GM23338 (cell line): Measurements from ENCODE around the gene MICALL1. TPM values are rescaled to one million over a fixed set of nuclear protein-coding genes. Genes with fewer than 3 reads are reported as not detected.

Source experiments
- ATAC-seq: fragments of 200-7000 bp; cut with Tn5 transposase; 3 replicates; pipeline ENCODE4 v1.9.1; 2020
- DNase-seq: peaks from one replicate; pipeline ENCODE4 v3.0.0-alpha.2; 2015; ENCODE audit warnings: low spot score
- H2AFZ ChIP-seq: fragments of 200-600 bp; sonication (generic); 2 replicates; pipeline ENCODE4 v1.8.0; 2016; ENCODE audit warnings: antibody characterized with exemption, mild to moderate bottlenecking, moderate library complexity
- H3F3A ChIP-seq: fragments of 200-600 bp; sonication (generic); replicated peaks from 2 replicates; pipeline ENCODE4 v1.8.0; 2017; ENCODE audit warnings: antibody characterized with exemption, mixed run types, low read depth
- H3K27ac ChIP-seq: fragments of 200-600 bp; sonication (generic); 2 replicates; pipeline ENCODE4 v1.6.1; 2016; ENCODE audit warnings: low read depth
- H3K27me3 ChIP-seq: fragments of 200-600 bp; sonication (generic); 2 replicates; pipeline ENCODE4 v1.8.0; 2016; ENCODE audit warnings: mild to moderate bottlenecking, mixed run types, moderate library complexity; ENCODE audit not compliant: insufficient read depth
- H3K36me3 ChIP-seq: fragments of 200-600 bp; sonication (generic); 2 replicates; pipeline ENCODE4 v1.8.0; 2016; ENCODE audit warnings: mild to moderate bottlenecking; ENCODE audit not compliant: insufficient read depth
- H3K4me1 ChIP-seq: fragments of 200-600 bp; sonication (generic); 2 replicates; pipeline ENCODE4 v1.8.0; 2016; ENCODE audit warnings: mild to moderate bottlenecking, moderate library complexity; ENCODE audit not compliant: insufficient read depth
- H3K4me2 ChIP-seq: fragments of 200-600 bp; sonication (generic); 2 replicates; pipeline ENCODE4 v1.7.1; 2017; ENCODE audit warnings: mixed run types
- H3K4me3 ChIP-seq: fragments of 200-600 bp; sonication (generic); 2 replicates; pipeline ENCODE4 v1.6.1; 2016; ENCODE audit warnings: mixed run types
- H3K79me2 ChIP-seq: fragments of 200-600 bp; sonication (generic); replicated peaks from 2 replicates; pipeline ENCODE4 v1.8.0; 2017; ENCODE audit warnings: mild to moderate bottlenecking; ENCODE audit not compliant: insufficient read depth
- H3K9me2 ChIP-seq: fragments of 200-600 bp; sonication (generic); 2 replicates; pipeline ENCODE4 v1.8.0; 2017; ENCODE audit not compliant: insufficient read depth
- H4K20me1 ChIP-seq: fragments of 200-600 bp; sonication (generic); replicated peaks from 2 replicates; pipeline ENCODE4 v1.8.0; 2017; ENCODE audit warnings: mild to moderate bottlenecking; ENCODE audit not compliant: insufficient read depth
- H3K27ac Mint-ChIP-seq: 2 replicates; pipeline ENCODE4 v1.8.0; 2020; ENCODE audit warnings: inconsistent platforms, mild to moderate bottlenecking, moderate library complexity, mixed read lengths
- H3K27me3 Mint-ChIP-seq: 3 replicates; pipeline ENCODE4 v1.8.0; 2022; ENCODE audit warnings: low read depth, mild to moderate bottlenecking, moderate library complexity, mixed read lengths, inconsistent platforms; ENCODE audit not compliant: insufficient read depth, poor library complexity
- H3K36me3 Mint-ChIP-seq: 3 replicates; pipeline ENCODE4 v1.8.0; 2021; ENCODE audit warnings: low read depth, mild to moderate bottlenecking, inconsistent platforms, moderate library complexity, mixed read lengths
- H3K4me1 Mint-ChIP-seq: 3 replicates; pipeline ENCODE4 v1.8.0; 2020; ENCODE audit warnings: mild to moderate bottlenecking, inconsistent platforms, mixed read lengths
- H3K4me3 Mint-ChIP-seq: 3 replicates; pipeline ENCODE4 v1.8.0; 2021; ENCODE audit warnings: moderate library complexity, mild to moderate bottlenecking, inconsistent platforms, mixed read lengths
- H3K9me3 Mint-ChIP-seq: 3 replicates; pipeline ENCODE4 v1.8.0; 2020; ENCODE audit warnings: moderate library complexity, mild to moderate bottlenecking, inconsistent platforms, mixed read lengths
- CREB1 ChIP-seq: fragments of 250-450 bp; sonication (Bioruptor Pico); IDR thresholded peaks from 2 replicates; pipeline ENCODE4 v1.5.0; 2020; ENCODE audit warnings: low read depth, mild to moderate bottlenecking, moderate library complexity
- EZH2 ChIP-seq: fragments of 200-600 bp; sonication (generic); IDR thresholded peaks from one replicate; pipeline ENCODE4 v1.8.0; 2017; ENCODE audit warnings: antibody characterized with exemption, mild to moderate bottlenecking, low read depth; ENCODE audit not compliant: unreplicated experiment
- EZH2phosphoT487 ChIP-seq: fragments of 200-600 bp; sonication (generic); IDR thresholded peaks from one replicate; pipeline ENCODE4 v1.8.1; 2018; ENCODE audit warnings: antibody characterized with exemption; ENCODE audit not compliant: unreplicated experiment
- JUNB ChIP-seq: IDR thresholded peaks from one replicate; pipeline ENCODE4 v1.6.1; 2016; ENCODE audit warnings: antibody characterized with exemption; ENCODE audit not compliant: unreplicated experiment
- NANOG ChIP-seq: IDR thresholded peaks from 2 replicates; pipeline ENCODE4 v1.6.1; 2016; ENCODE audit warnings: antibody characterized with exemption, borderline replicate concordance
- POLR2AphosphoS5 ChIP-seq: IDR thresholded peaks from 2 replicates; pipeline ENCODE4 v1.6.1; 2016; ENCODE audit warnings: antibody characterized with exemption, low read depth
- STAT1 ChIP-seq: IDR thresholded peaks from one replicate; pipeline ENCODE4 v1.6.1; 2016; ENCODE audit warnings: antibody characterized with exemption; ENCODE audit not compliant: unreplicated experiment
- ZNF114 ChIP-seq: fragments of 250-450 bp; sonication (Bioruptor Pico); IDR thresholded peaks from 2 replicates; pipeline ENCODE4 v1.5.0; 2020; ENCODE audit warnings: mild to moderate bottlenecking, moderate library complexity
- ZNF331 ChIP-seq: fragments of 250-450 bp; sonication (Bioruptor Pico); IDR thresholded peaks from 2 replicates; pipeline ENCODE4 v1.5.0; 2020; ENCODE audit warnings: low read depth, mild to moderate bottlenecking, moderate library complexity
- polyA plus RNA-seq: library from polyadenylated mRNA; unstranded; fragments of >200 nt; fragmentation: Nextera tagmentation; extraction: Ambion mirVana; gene quantifications from 2 replicates; pipeline ENCODE4 v1.2.1, GENCODE V29; 2016
- total RNA-seq: library from RNA; depleted of rRNA; stranded (reverse); fragments of >200 nt; shearing (Covaris generic); gene quantifications from 2 replicates; pipeline ENCODE4 v1.2.3, GENCODE V29; 2014
- TF ChIP-seq, protein P1 (sequence below), 2 experiments: fragments of 200-600 bp in 1 of 2; sonication (generic) in 1 of 2; conservative IDR thresholded peaks; 2 replicates each; pipeline versions ENCODE4 v1.5.1 to v1.6.1; 2016 to 2017; ENCODE audit warnings: antibody characterized with exemption in 2 of 2, low read depth in 2 of 2, mild to moderate bottlenecking in 2 of 2, moderate library complexity in 1 of 2
- TF ChIP-seq, protein P2 (sequence below): fragments of 250-450 bp; sonication (Bioruptor Pico); IDR thresholded peaks from 2 replicates; pipeline ENCODE4 v1.5.0; 2020; ENCODE audit warnings: mild to moderate bottlenecking, moderate library complexity
- TF ChIP-seq, protein P3 (sequence below): IDR thresholded peaks from 2 replicates; pipeline ENCODE4 v1.6.1; 2016; ENCODE audit warnings: antibody characterized with exemption
- TF ChIP-seq, protein P4 (sequence below): IDR thresholded peaks from one replicate; pipeline ENCODE4 v1.6.1; 2018; ENCODE audit warnings: antibody characterized with exemption; ENCODE audit not compliant: unreplicated experiment

Gene MICALL1
- total and polyA plus RNA-seq, 2 experiments from 2014 or later, result 5.9 to 33.1 TPM

DNA sequence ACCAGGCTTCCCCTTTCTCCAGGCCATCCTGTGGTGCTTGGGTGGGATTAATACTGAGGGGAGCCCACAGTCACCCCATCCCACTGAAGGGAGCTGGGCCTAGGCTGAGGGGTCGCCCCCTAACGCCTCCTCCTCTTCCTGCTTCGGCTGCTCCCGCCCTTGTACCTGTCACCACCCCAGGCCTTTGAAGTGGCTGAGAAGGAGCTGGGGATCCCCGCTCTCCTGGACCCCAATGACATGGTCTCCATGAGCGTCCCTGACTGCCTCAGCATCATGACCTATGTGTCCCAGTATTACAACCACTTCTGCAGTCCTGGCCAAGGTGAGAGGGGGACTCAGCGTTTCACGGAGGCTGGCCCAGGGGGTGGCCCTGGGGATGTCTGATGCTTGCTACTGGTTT lies 6.1 kb downstream of the MICALL1 start:
- peaks cover 15% of the 10 kb centered on the region for H3K36me3 Mint-ChIP-seq
- no peak overlapping the region for H3K4me3 Mint-ChIP-seq
- H3K36me3 ChIP-seq, result no peaks in the 10 kb centered on the region
- peaks cover 9% of the 10 kb centered on the region for H3F3A ChIP-seq
- no peaks in the 10 kb centered on the region; the same call in 1 of the 2 replicates for H3K79me2 ChIP-seq
- H2AFZ ChIP-seq, result no peak overlapping the region
- H4K20me1 ChIP-seq, result no peaks in the 10 kb centered on the region; the same call in 1 of the 2 replicates
- H3K4me1 Mint-ChIP-seq, result peaks cover 33% of the 10 kb centered on the region
- peaks cover 16% of the 10 kb centered on the region for H3K4me1 ChIP-seq
- no peak overlapping the region for H3K27ac Mint-ChIP-seq
- TF ChIP-seq EZH2 (no peak), EZH2phosphoT487 (no peak), NANOG (no peak), ZNF114 (no peak), POLR2AphosphoS5 (no peak), CREB1 (CRISPR knock-in tag) (no peak), ZNF331 (CRISPR knock-in tag) (no peak), STAT1 (no peak), JUNB (no peak)
- TF ChIP-seq, protein P1, sequence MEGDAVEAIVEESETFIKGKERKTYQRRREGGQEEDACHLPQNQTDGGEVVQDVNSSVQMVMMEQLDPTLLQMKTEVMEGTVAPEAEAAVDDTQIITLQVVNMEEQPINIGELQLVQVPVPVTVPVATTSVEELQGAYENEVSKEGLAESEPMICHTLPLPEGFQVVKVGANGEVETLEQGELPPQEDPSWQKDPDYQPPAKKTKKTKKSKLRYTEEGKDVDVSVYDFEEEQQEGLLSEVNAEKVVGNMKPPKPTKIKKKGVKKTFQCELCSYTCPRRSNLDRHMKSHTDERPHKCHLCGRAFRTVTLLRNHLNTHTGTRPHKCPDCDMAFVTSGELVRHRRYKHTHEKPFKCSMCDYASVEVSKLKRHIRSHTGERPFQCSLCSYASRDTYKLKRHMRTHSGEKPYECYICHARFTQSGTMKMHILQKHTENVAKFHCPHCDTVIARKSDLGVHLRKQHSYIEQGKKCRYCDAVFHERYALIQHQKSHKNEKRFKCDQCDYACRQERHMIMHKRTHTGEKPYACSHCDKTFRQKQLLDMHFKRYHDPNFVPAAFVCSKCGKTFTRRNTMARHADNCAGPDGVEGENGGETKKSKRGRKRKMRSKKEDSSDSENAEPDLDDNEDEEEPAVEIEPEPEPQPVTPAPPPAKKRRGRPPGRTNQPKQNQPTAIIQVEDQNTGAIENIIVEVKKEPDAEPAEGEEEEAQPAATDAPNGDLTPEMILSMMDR (conservative IDR thresholded peaks at IDR 0.05; ENCODE audit: low read depth in 2 of 2), result no peak
- TF ChIP-seq, protein P2, sequence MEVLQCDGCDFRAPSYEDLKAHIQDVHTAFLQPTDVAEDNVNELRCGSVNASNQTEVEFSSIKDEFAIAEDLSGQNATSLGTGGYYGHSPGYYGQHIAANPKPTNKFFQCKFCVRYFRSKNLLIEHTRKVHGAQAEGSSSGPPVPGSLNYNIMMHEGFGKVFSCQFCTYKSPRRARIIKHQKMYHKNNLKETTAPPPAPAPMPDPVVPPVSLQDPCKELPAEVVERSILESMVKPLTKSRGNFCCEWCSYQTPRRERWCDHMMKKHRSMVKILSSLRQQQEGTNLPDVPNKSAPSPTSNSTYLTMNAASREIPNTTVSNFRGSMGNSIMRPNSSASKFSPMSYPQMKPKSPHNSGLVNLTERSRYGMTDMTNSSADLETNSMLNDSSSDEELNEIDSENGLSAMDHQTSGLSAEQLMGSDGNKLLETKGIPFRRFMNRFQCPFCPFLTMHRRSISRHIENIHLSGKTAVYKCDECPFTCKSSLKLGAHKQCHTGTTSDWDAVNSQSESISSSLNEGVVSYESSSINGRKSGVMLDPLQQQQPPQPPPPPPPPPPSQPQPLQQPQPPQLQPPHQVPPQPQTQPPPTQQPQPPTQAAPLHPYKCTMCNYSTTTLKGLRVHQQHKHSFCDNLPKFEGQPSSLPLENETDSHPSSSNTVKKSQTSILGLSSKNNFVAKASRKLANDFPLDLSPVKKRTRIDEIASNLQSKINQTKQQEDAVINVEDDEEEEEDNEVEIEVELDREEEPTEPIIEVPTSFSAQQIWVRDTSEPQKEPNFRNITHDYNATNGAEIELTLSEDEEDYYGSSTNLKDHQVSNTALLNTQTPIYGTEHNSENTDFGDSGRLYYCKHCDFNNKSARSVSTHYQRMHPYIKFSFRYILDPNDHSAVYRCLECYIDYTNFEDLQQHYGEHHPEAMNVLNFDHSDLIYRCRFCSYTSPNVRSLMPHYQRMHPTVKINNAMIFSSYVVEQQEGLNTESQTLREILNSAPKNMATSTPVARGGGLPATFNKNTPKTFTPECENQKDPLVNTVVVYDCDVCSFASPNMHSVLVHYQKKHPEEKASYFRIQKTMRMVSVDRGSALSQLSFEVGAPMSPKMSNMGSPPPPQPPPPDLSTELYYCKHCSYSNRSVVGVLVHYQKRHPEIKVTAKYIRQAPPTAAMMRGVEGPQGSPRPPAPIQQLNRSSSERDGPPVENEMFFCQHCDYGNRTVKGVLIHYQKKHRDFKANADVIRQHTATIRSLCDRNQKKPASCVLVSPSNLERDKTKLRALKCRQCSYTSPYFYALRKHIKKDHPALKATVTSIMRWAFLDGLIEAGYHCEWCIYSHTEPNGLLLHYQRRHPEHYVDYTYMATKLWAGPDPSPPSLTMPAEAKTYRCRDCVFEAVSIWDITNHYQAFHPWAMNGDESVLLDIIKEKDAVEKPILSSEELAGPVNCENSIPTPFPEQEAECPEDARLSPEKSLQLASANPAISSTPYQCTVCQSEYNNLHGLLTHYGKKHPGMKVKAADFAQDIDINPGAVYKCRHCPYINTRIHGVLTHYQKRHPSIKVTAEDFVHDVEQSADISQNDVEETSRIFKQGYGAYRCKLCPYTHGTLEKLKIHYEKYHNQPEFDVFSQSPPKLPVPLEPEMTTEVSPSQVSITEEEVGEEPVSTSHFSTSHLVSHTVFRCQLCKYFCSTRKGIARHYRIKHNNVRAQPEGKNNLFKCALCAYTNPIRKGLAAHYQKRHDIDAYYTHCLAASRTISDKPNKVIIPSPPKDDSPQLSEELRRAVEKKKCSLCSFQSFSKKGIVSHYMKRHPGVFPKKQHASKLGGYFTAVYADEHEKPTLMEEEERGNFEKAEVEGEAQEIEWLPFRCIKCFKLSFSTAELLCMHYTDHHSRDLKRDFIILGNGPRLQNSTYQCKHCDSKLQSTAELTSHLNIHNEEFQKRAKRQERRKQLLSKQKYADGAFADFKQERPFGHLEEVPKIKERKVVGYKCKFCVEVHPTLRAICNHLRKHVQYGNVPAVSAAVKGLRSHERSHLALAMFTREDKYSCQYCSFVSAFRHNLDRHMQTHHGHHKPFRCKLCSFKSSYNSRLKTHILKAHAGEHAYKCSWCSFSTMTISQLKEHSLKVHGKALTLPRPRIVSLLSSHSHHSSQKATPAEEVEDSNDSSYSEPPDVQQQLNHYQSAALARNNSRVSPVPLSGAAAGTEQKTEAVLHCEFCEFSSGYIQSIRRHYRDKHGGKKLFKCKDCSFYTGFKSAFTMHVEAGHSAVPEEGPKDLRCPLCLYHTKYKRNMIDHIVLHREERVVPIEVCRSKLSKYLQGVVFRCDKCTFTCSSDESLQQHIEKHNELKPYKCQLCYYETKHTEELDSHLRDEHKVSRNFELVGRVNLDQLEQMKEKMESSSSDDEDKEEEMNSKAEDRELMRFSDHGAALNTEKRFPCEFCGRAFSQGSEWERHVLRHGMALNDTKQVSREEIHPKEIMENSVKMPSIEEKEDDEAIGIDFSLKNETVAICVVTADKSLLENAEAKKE, result no peak
- TF ChIP-seq, protein P3, sequence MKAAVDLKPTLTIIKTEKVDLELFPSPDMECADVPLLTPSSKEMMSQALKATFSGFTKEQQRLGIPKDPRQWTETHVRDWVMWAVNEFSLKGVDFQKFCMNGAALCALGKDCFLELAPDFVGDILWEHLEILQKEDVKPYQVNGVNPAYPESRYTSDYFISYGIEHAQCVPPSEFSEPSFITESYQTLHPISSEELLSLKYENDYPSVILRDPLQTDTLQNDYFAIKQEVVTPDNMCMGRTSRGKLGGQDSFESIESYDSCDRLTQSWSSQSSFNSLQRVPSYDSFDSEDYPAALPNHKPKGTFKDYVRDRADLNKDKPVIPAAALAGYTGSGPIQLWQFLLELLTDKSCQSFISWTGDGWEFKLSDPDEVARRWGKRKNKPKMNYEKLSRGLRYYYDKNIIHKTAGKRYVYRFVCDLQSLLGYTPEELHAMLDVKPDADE, result no peak
- TF ChIP-seq, protein P4, sequence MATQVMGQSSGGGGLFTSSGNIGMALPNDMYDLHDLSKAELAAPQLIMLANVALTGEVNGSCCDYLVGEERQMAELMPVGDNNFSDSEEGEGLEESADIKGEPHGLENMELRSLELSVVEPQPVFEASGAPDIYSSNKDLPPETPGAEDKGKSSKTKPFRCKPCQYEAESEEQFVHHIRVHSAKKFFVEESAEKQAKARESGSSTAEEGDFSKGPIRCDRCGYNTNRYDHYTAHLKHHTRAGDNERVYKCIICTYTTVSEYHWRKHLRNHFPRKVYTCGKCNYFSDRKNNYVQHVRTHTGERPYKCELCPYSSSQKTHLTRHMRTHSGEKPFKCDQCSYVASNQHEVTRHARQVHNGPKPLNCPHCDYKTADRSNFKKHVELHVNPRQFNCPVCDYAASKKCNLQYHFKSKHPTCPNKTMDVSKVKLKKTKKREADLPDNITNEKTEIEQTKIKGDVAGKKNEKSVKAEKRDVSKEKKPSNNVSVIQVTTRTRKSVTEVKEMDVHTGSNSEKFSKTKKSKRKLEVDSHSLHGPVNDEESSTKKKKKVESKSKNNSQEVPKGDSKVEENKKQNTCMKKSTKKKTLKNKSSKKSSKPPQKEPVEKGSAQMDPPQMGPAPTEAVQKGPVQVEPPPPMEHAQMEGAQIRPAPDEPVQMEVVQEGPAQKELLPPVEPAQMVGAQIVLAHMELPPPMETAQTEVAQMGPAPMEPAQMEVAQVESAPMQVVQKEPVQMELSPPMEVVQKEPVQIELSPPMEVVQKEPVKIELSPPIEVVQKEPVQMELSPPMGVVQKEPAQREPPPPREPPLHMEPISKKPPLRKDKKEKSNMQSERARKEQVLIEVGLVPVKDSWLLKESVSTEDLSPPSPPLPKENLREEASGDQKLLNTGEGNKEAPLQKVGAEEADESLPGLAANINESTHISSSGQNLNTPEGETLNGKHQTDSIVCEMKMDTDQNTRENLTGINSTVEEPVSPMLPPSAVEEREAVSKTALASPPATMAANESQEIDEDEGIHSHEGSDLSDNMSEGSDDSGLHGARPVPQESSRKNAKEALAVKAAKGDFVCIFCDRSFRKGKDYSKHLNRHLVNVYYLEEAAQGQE, result no peak
- ATAC-seq (no peak), DNase-seq (no peak)
- H3K27ac ChIP-seq, result no peak overlapping the region
- no peaks in the 10 kb centered on the region for H3K9me2 ChIP-seq
- peaks cover 8% of the 10 kb centered on the region for H3K27me3 Mint-ChIP-seq
- H3K27me3 ChIP-seq, result no peaks in the 10 kb centered on the region
- no peak overlapping the region for H3K4me2 ChIP-seq
- H3K9me3 Mint-ChIP-seq, result no peaks in the 10 kb centered on the region; the same call in 2 of the 3 replicates
- H3K4me3 ChIP-seq, result no peak overlapping the region
